NCI-H82 (cell line): Measurements from ENCODE around the gene LUC7L.
"Not testable (repeated sequence)": the region's sequence is repeated elsewhere in the genome, so short reads cannot be mapped to it uniquely, and the experiment has no call there.

Experiments
- DNase-seq: peaks from one replicate; lab custom pipeline; 2025; lab: John Stamatoyannopoulos, UW

LUC7L gene

DNA sequence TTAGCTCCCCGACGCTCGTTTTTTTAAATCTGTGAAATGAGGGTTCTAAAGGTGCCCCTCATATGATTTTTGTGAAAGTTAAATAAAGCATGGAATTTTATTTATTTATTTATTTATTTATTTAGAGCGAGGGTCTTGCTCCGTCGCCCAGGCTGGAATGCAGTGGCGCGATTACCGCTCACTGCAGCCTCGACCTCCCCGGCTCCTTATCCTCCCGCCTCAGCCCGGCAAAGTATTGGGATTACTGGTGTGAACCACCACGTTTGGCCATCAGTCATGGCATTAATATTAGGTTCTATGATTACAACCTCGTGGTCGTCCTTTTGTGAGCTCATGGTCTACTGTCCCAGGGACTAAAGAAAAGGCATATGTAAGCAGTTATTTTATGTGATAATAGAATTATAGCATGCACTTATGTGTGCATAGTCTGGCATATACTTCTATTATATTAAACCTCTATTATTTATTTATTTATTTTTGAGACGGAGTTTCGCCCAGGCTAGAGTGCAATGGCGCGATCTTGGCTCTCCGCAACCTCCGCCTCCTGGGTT, 557 bp upstream of the LUC7L start:
- DNase-seq = no peak

DNA sequence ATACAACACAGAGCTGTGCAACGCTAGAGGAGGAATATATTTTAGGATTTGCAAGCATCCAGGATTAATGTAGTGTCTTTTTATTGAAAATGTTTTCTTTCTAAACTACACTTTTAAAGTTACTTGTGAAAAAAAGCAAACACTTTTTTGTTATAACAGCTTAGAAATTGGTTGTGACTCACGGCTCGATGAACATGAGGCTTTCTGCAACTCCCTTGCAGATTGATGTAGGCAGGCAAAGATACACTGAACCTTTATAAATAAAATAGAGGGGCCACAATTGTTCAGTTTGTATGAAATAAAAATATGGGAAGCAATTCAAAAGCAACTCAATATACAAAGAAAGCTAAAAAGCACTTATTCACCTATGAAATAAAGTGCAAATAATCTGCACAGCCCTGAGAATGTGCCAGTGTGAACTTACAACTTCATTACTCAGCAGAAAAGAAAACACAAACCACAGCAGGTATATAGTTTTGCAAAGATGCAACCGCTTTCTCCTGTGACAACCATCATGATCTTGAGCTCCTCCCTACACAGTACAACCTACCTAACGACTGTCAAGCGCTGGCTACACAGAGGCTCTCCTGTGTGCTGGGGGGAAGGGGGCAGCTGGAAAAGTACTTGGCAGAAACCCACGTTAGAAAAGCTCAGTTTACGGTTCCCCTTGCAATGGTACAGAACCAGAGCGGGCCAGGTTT, 948 bp downstream of the LUC7L start:
- DNase-seq = peak; percentile 47

DNA sequence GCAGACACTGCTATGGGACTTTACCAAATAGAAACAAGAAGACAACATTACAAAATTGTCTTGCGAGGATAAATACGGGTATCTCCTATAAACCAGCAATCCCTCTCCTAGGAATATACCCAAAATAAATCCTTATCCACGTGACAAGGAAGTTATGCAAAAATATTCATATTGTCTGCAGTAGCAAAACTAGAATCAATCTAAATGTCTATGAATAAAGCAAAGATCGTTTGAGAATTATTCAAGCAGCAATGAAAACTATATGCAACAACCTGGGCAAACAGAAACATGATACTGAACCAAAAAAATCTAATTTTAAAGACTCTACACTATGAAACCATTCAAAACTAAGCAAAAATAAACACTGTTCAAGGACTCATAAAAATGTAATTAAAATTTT, 9.2 kb downstream of the LUC7L start:
- no peak for DNase-seq

DNA sequence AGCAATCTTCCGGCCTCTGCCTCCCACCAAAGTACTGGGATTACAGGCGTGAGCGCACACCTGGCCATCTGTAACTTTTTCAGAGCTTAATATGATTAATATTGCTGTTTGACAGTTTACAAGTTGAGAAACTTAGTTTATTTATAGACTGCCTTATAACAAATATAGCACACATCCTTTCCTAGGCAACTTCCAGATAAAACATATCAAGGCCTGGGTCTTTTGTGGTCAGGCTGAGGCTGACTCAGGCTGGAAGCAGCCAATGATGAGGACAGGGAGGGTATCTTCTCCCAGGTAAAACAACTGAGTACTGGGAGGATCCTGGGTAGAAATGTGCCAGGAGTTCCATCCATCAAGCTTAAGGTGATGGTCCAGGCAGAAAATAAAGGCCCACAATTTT, 16.2 kb downstream of the LUC7L start:
- DNase-seq = no peak

DNA sequence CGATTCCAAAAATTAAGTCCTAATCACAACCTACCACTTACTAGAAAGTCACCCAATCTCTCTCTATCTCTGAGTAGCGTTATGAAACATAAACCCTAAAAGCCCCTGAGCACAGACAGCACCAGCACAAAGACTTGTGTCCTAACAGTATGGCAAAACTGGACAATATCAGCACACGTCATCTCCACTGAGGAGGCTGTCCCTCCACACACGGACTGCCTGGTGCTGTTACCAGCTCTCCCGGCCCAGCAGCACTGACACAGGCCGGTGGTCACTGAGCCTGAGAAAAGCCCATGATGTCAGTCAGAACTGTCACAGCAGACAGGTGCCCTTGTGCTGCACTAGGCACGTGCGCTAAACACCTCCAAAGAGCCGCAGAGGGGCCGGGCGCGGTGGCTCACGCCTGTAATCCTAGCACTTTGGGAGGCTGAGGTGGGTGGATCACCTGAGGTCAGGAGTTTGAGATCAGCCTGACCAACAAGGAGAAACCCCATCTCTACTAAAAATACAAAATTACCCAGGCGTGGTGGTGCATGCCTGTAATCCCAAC, 17.5 kb downstream of the LUC7L start:
- DNase-seq = not testable (repeated sequence)

DNA sequence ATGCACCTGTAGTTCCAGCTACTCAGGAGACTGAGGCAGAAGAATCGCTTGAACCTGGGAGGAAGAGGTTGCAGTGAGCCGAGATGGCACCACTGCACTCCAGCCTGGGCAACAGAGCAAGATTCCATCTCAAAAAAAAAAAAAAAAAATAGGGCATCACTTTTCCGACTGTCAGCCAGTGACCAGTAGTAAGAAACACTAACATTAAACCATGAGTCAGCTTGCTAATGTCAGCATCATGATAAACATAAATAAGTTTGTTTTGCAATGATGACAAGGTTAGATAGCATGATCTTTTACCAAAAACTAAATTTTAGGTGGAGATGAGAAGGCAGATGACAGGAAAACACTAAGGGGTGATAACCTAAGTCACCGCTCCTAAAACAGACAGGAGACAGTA, 19.9 kb downstream of the LUC7L start:
- not testable (repeated sequence) for DNase-seq

DNA sequence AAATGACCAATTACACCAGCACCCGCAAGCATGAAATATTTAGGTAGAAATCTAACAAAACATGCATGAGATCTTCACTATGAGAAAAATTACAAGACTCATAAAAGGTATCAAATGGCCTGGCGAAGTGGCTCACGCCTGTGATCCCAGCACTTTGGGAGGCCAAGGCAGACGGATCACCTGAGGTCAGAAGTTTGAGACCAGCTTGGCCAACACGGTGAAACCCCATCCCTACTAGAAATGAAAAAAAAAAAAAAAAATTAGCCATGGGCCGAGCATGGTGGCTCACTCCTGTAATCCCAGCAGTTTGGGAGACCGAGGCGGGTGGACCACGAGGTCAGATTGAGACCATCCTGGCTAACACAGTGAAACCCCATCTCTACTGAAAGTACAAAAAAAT, 25.2 kb downstream of the LUC7L start:
- DNase-seq = not testable (repeated sequence)

DNA sequence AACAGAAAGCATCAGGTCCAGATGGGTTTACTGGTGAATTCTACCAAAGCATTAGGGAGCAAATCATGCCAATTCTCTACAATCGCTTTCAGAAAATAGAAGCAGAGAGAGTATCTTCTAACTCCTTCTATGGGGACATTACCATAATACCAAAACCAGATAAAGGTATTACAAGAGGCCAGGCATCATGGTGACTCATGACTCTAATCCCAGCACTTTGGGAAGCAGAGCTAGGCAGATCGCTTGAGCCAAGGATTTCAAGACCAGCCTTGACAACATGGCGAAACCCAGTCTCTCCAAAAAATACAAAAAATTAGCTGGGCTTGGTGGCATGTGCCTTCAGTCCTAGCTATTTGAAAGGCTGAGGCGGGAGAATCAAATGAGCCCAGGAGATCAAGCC, 26.0 kb downstream of the LUC7L start:
- DNase-seq = no peak

DNA sequence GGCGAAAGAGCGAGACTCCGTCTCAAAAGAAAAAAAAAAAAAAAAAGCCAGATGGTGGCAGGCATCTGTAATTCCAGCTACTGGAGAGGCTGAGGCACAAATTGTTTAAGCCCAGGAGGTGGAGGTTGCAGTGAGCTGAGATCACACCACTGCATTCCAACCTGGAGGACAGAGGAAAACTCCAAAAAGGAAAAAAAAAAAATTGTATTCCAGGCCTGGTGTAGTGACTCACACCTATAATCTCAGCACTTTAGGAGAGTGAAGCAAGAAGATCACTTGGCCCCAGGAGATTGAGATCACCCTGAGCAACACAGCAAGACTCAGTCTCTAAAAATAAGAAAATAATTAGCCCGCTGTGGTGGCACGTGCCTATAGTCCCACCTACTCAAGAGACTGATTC, 28.9 kb downstream of the LUC7L start:
- DNase-seq = no peak

DNA sequence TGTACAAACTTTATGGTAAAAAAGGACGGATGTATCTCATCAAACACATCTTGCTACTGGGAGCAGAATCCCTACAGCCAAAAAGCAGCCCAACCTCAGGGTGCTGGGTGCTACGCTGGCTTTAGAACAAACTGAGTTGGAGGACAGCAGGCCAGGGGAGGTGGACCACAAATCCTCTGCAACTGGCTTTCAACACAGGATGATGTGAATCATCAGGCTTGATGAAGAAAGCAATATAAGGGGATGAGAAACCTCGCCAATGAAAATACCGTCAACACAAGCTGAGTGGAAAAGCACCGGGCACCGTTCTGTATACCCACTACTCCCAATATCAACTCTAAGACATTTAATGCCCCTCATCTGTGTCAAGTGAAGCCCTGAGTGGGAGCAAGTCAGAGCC, 34.7 kb downstream of the LUC7L start:
- DNase-seq = no peak

DNA sequence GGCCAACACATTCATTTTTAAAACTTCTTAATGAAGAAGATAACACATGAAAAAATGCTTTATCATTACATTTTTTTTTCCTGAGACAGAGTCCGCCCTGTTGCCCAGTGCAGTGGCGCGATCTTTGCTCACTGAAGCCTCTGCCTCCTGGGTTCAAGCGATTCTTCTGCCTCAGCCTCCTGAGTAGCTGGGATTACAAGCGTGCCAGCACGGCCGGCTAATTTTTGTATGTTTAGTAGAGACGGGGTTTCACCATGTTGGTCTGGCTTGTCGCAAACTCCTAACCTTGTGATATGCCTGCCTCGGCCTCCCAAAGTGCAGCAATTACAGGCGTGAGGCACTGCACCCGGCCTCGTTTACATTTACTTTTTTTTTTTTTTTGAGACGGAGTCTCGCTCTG, 35.8 kb downstream of the LUC7L start:
- DNase-seq = no peak

DNA sequence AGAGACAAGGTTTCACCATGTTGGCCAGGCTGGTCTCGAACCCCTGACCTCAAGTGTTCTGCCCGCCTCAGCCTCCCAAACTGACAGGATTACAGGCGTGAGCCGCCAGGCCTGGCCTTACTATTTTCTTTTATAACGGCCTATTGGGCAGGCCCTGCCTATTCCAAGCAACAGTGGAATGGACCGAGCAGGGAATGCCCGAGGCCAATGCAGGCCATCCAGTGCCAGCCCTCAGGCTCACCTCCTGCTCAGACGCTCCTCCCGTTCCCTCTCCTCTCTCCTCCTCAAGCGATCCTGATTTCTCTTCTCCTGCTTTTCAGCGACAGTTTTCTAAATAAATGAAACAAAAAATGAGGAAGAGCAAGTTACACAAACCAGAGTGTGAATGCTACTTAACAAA, 36.6 kb downstream of the LUC7L start:
- DNase-seq = no peak

DNA sequence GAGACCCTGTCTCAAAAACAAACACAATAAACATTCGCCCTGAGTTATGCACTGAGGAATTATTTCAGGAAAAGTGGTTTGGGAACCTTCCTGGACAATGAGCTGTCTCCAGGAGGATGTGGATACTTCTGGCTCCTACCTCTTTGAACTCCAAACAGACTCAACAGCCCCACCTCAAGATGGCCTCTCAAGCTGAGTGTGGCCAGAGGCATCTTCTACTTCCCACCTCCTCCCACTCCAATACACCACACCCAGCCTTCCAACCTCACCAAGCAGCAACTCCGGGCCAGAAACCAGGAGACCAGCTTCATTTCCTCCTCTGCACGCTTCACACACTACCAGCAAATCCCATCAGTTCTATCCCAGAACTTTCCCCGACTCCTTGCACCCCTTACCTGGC, 37.4 kb downstream of the LUC7L start:
- DNase-seq = no peak

DNA sequence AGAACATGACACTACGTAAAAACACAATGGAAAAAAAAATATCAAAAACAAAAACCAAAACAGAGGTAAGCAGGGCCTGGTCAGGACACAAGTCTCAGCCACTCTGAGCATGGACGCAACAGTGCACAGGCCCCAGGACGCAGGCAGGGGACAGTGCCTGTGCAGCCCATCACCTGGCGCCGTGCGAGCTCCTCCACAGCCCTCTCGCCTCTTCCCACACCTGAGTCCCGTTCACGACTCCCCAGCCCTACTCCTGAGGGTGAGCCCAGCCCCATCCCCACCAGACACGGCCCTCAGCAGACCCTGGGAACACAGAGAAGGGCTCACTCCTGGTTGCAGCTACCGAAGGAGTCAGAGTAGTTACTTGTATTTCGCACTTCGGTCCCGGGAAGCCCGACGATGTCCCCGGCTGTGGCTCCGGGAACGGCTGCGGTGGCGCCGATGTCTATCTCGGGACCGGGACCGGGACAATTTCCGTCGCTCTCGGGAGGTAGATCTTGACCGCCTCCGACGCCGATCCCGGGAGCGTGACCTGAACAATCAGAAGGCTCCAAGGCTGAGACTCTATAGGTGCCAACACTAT, 39.6 kb downstream of the LUC7L start:
- DNase-seq = no peak

DNA sequence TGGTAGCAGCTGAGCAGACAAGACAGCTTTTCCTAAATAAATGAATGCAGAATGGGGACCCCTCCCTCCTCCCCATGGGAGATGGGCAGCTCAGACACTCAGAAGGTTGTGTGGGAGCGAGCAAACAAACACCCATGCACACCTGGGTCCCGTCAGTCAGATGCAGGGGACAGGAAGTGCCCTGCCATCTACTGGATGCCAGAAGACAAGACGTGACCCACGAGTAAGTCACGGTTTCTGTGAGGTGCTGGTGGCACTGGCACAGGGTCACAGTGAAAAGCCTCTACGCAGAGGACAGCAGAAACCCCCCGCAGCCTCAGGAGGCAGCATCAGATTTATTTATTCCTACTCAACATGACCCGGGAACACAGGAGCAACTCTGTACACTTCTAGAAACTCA, 40.6 kb downstream of the LUC7L start:
- DNase-seq = no peak

DNA sequence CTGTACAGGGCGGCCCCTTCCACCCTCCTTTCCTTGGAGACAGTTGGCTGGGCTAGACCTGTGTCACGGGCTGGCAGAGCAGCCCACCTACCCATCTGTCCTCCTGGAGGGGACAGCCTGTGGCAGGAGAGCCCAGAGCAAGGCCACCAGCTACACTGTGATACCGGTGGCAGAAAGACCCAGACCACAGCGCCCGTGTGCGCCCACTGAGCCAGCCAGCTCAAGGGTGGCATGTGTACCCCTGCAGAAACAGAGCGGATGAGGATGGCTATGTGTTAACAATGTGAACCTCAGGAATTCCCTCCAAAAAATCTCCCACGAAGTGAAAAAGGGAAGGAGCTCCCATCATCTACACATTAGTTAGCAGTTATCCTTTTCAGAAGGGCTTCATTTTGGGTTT, 41.9 kb downstream of the LUC7L start:
- DNase-seq = no peak

DNA sequence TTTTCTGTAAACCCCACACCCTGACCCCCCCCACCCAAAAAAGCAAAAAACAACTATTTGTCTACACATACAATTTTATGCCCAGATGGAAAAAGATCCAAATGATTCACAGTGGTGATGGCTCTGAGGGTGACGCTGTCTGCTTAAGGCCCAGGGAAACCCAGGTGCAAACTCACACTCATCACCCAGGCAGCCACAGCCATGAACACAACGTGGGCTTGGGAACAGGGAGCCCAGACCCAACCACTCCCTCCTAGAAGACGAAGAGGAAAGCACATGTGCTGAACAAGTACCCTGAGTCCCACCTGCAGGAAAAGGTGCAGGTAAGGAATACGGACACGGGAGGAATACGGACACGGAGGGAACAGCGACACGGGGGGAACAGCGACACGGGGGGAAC, 43.6 kb downstream of the LUC7L start:
- DNase-seq = no peak

DNA sequence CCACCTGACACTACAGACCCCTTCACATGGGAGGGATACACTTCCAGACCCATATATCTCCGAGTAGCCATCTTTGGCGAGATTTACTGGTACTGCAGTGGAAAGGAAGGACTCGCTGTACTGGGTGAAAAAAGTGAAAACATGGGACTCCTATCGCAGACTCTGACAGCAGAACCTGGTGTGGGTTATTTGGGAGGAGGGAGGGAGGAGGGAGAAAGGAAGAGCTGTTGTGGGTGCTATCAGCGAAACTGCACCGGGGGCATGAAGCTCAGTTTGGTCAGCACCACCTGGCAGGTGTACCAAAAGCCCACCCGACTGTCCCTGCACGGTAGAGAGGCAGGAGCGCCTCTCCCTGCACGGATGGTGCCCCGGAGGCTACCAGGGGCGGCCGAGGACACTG, 44.0 kb downstream of the LUC7L start:
- no peak for DNase-seq

DNA sequence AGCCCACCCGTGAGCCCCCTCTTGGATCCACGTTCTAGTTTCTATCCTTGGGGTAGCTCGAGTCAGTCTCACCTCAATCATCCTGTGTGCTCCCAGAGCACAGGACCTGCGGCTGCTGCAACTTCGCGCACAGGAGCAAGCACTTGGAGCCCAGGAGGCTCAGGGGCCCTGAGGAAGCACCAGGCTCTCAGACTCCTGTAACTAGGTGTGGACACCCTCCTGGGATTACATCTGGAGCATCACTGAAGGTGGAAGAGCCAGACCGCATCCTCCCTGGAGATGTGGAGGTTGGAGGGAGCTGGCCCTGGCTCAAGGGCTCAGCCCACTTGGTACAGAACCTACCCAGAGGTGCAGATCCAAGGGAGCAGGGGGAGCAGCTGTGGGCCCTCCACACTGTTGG, 46.2 kb downstream of the LUC7L start:
- no peak for DNase-seq

DNA sequence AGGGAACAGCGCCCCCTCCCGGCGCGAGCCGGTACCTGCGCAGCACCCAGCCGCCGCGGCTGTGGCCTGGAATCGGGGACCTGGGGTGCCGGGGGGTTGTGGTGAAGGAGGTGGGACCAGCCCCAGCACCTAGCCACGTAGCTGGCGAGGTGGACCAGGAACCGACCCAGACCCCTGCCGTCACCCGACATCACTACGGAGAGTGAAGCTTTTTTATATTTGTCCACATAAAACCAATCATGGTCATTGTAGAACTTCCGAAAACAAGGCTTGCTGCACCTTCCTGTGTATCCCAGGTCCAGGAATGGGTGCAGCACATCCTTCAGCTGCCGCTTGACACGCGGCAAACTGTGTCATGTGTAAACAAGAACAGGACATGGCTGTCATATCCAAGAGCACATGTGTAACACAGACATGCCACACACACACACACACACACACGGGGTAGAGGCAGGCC, 47.7 kb downstream of the LUC7L start:
- DNase-seq = peak; percentile 57

DNA sequence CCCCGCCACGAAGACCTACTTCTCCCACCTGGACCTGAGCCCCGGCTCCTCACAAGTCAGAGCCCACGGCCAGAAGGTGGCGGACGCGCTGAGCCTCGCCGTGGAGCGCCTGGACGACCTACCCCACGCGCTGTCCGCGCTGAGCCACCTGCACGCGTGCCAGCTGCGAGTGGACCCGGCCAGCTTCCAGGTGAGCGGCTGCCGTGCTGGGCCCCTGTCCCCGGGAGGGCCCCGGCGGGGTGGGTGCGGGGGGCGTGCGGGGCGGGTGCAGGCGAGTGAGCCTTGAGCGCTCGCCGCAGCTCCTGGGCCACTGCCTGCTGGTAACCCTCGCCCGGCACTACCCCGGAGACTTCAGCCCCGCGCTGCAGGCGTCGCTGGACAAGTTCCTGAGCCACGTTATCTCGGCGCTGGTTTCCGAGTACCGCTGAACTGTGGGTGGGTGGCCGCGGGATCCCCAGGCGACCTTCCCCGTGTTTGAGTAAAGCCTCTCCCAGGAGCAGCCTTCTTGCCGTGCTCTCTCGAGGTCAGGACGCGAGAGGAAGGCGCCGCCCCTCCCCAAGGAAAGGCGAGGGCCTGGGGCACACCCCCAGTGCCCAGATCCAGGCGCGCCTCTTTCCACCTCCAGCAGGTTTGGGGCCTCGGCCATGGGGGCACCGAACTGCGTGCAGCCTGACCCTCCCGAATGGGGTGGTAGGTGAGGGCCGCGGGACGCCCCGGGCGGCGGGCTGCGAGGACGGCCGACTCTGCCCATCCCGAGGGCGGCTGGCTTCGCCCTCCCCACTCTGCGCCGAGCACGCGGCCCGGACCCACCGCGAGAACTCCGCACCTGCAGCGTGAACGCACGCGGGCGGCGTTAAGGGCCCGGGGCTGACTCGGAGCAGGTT, 48.3 kb downstream of the LUC7L start:
- DNase-seq = peak; percentile 90

DNA sequence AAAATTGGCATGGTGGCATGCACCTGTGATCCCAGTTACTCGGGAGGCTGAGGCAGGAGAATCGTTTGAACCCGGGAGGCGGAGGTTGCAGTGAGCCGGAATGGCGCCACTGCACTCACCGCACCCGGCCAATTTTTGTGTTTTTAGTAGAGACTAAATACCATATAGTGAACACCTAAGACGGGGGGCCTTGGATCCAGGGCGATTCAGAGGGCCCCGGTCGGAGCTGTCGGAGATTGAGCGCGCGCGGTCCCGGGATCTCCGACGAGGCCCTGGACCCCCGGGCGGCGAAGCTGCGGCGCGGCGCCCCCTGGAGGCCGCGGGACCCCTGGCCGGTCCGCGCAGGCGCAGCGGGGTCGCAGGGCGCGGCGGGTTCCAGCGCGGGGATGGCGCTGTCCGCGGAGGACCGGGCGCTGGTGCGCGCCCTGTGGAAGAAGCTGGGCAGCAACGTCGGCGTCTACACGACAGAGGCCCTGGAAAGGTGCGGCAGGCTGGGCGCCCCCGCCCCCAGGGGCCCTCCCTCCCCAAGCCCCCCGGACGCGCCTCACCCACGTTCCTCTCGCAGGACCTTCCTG, 49.1 kb downstream of the LUC7L start, which contains the start of gene HBQ1:
Gene HBQ1, plus strand, starts transcription at position 359 of the 575 bp plus-strand sequence. Its CDS starts 28 bp downstream, at position 387.
- DNase-seq = peak; percentile 70
